OCI-LY7 (cell line): ENCODE measurements around the gene SLC25A31. TPM values are rescaled to one million over a fixed set of nuclear protein-coding genes. Genes with fewer than 3 reads are reported as not detected.

Source experiments
- BruUV-seq: library from RNA; stranded (reverse); fragments of 400-500 nt; replicated peaks from 2 replicates; lab custom pipeline; 2021; lab: Mats Ljungman, UMichigan
- CTCF ChIA-PET: fragments of 300-600 bp; sonication (Branson Sonifier 250); formaldehyde crosslinking; loops from one replicate; lab custom pipeline; 2022; ENCODE audit warnings: antibody characterized with exemption; ENCODE audit not compliant: unreplicated experiment; lab: Charles Lee
- POLR2A ChIA-PET: fragments of 300-600 bp; sonication (Branson Sonifier 250); formaldehyde crosslinking; loops from one replicate; lab custom pipeline; 2022; ENCODE audit warnings: antibody characterized with exemption; lab: Charles Lee
- DNase-seq: peaks from one replicate; pipeline ENCODE4 v3.0.0-alpha.2; 2015; ENCODE audit warnings: low spot score
- H2AFZ ChIP-seq: fragments of 200-600 bp; sonication (generic), shearing (Covaris generic); 2 replicates; pipeline ENCODE4 v1.6.1; 2014; ENCODE audit warnings: mild to moderate bottlenecking, antibody characterized with exemption, low read length, moderate library complexity
- H3K27ac ChIP-seq: fragments of 200-600 bp; sonication (generic); 2 replicates; pipeline ENCODE4 v1.5.1; 2014; ENCODE audit warnings: mixed run types, low read depth, mild to moderate bottlenecking, moderate library complexity, low read length, inconsistent platforms; ENCODE audit not compliant: poor library complexity, severe bottlenecking
- H3K36me3 ChIP-seq: fragments of 200-600 bp; sonication (generic); 2 replicates; pipeline ENCODE4 v1.6.1; 2014; ENCODE audit warnings: mild to moderate bottlenecking, antibody characterized with exemption, low read length, moderate library complexity, mixed read lengths; ENCODE audit not compliant: insufficient read depth
- H3K4me1 ChIP-seq: fragments of 200-600 bp; sonication (generic); 2 replicates; pipeline ENCODE4 v1.5.1; 2014; ENCODE audit warnings: mild to moderate bottlenecking, low read length; ENCODE audit not compliant: insufficient read depth, poor library complexity, severe bottlenecking
- H3K4me2 ChIP-seq: fragments of 200-600 bp; sonication (generic); 2 replicates; pipeline ENCODE4 v1.6.1; 2014; ENCODE audit warnings: mild to moderate bottlenecking, low read length
- H3K4me3 ChIP-seq: fragments of 200-600 bp; sonication (generic); 2 replicates; pipeline ENCODE4 v1.5.1; 2014; ENCODE audit warnings: mild to moderate bottlenecking, low read depth, low read length; ENCODE audit not compliant: poor library complexity, severe bottlenecking
- H3K79me2 ChIP-seq: fragments of 200-600 bp; sonication (generic); 2 replicates; pipeline ENCODE4 v1.6.1; 2016; ENCODE audit warnings: low read depth, mild to moderate bottlenecking, low read length, moderate library complexity, mixed read lengths; ENCODE audit not compliant: insufficient read depth
- H3K9me2 ChIP-seq: fragments of 200-600 bp; sonication (generic); 2 replicates; pipeline ENCODE4 v1.6.1; 2016; ENCODE audit warnings: mild to moderate bottlenecking, low read length, mixed read lengths; ENCODE audit not compliant: insufficient read depth
- H3K9me3 ChIP-seq: fragments of 200-600 bp; sonication (generic); 2 replicates; pipeline ENCODE4 v1.6.1; 2014; ENCODE audit warnings: mild to moderate bottlenecking, mixed run types, low read length, mixed read lengths
- H4K20me1 ChIP-seq: fragments of 200-600 bp; sonication (generic); 2 replicates; pipeline ENCODE4 v1.6.1; 2014; ENCODE audit warnings: mild to moderate bottlenecking, antibody characterized with exemption, low read length, moderate library complexity, mixed read lengths; ENCODE audit not compliant: insufficient read depth
- CTCF ChIP-seq: fragments of 200-600 bp; sonication (generic); conservative IDR thresholded peaks from 2 replicates; pipeline ENCODE4 v1.5.1; 2014; ENCODE audit warnings: mild to moderate bottlenecking, antibody characterized with exemption, low read length, moderate library complexity, mixed read lengths
- EZH2phosphoT487 ChIP-seq: fragments of 200-600 bp; sonication (generic); IDR thresholded peaks from 2 replicates; pipeline ENCODE4 v1.6.1; 2018; ENCODE audit warnings: low read depth, borderline replicate concordance, mild to moderate bottlenecking, mixed run types, antibody characterized with exemption, low read length, moderate library complexity, mixed read lengths
- intact Hi-C: fragments of 100-400 bp; cut with micrococcal nuclease; formaldehyde crosslinking; loops from one replicate; pipeline ENCODE4 v1.10.0; 2022; ENCODE audit not compliant: unreplicated experiment
- total RNA-seq, 2 experiments: library from RNA; depleted of rRNA in 1 of 2; stranded (reverse); fragments of >200 nt in 1 of 2; shearing (Covaris generic) in 1 of 2; gene quantifications; 2 replicates each; pipeline ENCODE4 v1.2.3, GENCODE V29; 2014 to 2022

Gene SLC25A31
- total RNA-seq, 2 experiments from 2014 or later: not detected

DNA sequence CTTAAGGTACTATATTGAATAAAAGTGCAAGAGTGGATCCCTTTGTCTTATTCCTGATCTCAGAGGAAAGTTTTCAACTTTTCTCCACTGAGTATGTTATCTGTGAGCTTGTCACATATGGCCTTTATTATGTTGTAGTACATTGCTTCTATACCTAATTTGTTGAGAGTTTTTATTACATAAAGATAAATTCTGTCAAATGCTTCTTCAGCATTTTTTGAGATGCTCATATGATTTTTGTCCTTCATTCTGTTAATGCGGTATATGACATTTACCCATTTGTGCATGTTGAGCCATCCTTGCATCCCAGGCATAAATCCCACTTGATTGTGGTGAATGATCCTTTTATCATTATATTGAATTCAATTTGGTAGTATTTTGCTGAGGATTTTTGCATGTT is 11.0 kb downstream of the SLC25A31 start:
- Histone ChIP-seq H4K20me1 (no peaks in the 10 kb centered on the region), H3K4me1 (no peaks in the 10 kb centered on the region), H3K4me3 (no peak overlapping the region), H3K27ac (no peak overlapping the region), H2AFZ (no peak overlapping the region), H3K9me3 (no peaks in the 10 kb centered on the region), H3K9me2 (no peaks in the 10 kb centered on the region), H3K4me2 (no peak overlapping the region), H3K79me2 (no peaks in the 10 kb centered on the region), H3K36me3 (no peaks in the 10 kb centered on the region)
- DNase-seq: no peak
- intact Hi-C loops: no loop called here
- TF ChIP-seq EZH2phosphoT487 (no peak), CTCF (no peak)
- no TSS peak for BruUV-seq
- ChIA-PET CTCF (no interaction called here), POLR2A (no interaction called here)

DNA sequence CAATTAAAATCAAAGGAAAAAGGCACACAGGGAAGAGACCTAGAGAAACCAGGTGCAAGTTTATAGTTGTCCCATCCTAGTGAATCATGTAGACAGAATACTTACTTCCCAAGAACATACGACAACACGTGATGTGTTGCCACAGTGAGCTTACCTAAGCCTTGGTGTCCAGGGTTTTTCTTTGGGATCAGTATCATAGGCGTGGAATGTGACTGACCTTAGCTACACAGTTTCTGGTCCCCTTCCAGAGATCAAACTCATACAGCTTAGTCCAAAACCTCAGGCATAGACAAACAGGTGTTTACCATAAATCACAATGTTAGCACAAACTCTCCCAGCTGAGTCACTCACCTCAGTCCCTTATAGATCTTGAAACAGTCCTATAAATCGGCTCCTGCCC is 17.7 kb downstream of the SLC25A31 start:
- no peak overlapping the region for H3K4me2 ChIP-seq
- H3K79me2 ChIP-seq: no peaks in the 10 kb centered on the region
- no peak overlapping the region for H3K4me3 ChIP-seq
- no peaks in the 10 kb centered on the region for H3K9me2 ChIP-seq
- no peaks in the 10 kb centered on the region for H3K36me3 ChIP-seq
- ChIA-PET CTCF (no interaction called here), POLR2A (no interaction called here)
- no TSS peak for BruUV-seq
- TF ChIP-seq CTCF (no peak), EZH2phosphoT487 (no peak)
- H3K27ac ChIP-seq: no peak overlapping the region
- DNase-seq: no peak
- intact Hi-C loops: no loop called here
- no peaks in the 10 kb centered on the region for H4K20me1 ChIP-seq
- H3K4me1 ChIP-seq: no peaks in the 10 kb centered on the region
- H3K9me3 ChIP-seq: peaks cover 12% of the 10 kb centered on the region; the same call in 1 of the 2 replicates
- H2AFZ ChIP-seq: no peak overlapping the region

DNA sequence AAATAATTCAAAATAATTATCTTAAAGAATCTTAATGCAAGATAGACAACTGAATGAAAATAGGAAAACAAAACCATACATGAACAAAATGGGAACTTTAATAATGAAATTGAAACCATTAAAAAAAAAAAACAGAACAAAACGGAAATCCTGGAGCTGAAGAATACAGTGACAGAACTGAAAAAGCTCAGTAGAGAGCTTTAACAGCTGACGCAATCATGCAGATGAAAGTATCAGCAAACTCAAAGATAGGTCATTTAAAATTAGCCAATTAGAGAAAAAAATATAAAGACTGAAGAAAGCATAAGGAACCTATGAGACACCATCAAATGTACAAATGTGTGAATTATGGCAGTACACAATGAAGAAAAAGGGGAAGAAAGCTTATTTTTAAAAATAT is 18.8 kb downstream of the SLC25A31 start:
- Histone ChIP-seq H3K4me2 (no peak overlapping the region), H3K9me3 (peaks cover 12% of the 10 kb centered on the region; the same call in 1 of the 2 replicates), H3K4me1 (no peaks in the 10 kb centered on the region), H4K20me1 (no peaks in the 10 kb centered on the region), H3K79me2 (no peaks in the 10 kb centered on the region), H2AFZ (no peak overlapping the region), H3K9me2 (no peaks in the 10 kb centered on the region), H3K27ac (no peak overlapping the region), H3K4me3 (no peak overlapping the region), H3K36me3 (no peaks in the 10 kb centered on the region)
- no TSS peak for BruUV-seq
- POLR2A ChIA-PET: interaction anchor here (0.7 to 1.0 kb wide), 2 partner anchors 15 to 791 kb away, joined by 3 read pairs; no protein-coding TSS in a partner anchor
- intact Hi-C loops: no loop called here
- TF ChIP-seq EZH2phosphoT487 (no peak), CTCF (no peak)
- DNase-seq: no peak
- CTCF ChIA-PET: no interaction called here
